BE2C (cell line): ENCODE measurements around the gene CACNA1I.

Experiments used
- DNase-seq: peaks from one replicate; pipeline ENCODE4 v3.0.0-alpha.2; 2020
- H3K27me3 ChIP-seq: fragments of 250-450 bp; sonication (Bioruptor Pico); 2 replicates; pipeline ENCODE4 v1.5.1; 2020; ENCODE audit warnings: mild to moderate bottlenecking
- H3K36me3 ChIP-seq: fragments of 250-450 bp; sonication (Bioruptor Pico); 2 replicates; pipeline ENCODE4 v1.5.1; 2020; ENCODE audit warnings: mild to moderate bottlenecking
- H3K4me1 ChIP-seq: fragments of 250-450 bp; sonication (Bioruptor Pico); 2 replicates; pipeline ENCODE4 v1.5.1; 2020
- H3K4me3 ChIP-seq: 2 replicates; pipeline ENCODE4 v1.5.1; 2011; ENCODE audit warnings: low read depth, low read length
- H3K9me3 ChIP-seq: fragments of 250-450 bp; sonication (Bioruptor Pico); 2 replicates; pipeline ENCODE4 v1.5.1; 2020
- TF ChIP-seq, protein P1 (sequence below): IDR thresholded peaks from 2 replicates; pipeline ENCODE4 v1.5.1; 2012; ENCODE audit warnings: mild to moderate bottlenecking, low read depth, low read length

The CACNA1I gene

DNA sequence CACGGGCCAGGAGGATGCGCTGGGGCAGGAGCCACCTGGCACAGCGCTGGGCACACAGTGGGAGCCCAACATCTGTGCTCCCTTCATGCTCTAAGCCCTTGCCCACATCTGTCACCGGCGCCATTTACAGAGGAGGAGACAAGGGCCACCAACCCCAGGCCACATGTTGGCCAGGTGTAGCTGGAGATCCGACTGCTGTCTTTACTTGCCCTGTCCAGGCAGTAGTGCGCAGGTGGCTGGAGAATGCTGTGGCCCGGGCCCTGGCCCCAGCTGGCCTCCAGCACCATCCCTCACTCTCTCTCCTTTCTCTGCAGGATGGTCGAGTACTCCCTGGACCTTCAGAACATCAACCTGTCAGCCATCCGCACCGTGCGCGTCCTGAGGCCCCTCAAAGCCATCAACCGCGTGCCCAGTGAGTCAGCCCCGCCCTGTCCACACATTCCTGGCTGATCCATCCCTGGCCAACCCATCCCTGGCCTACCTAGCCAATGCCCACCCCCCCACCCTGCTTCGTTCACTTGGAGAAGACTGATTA is 48.5 kb downstream of the CACNA1I start:
- Histone ChIP-seq H3K4me3 (no peak overlapping the region), H3K9me3 (no peaks in the 10 kb centered on the region), H3K36me3 (no peaks in the 10 kb centered on the region), H3K27me3 (no peaks in the 10 kb centered on the region), H3K4me1 (peaks cover 3% of the 10 kb centered on the region)
- no peak for DNase-seq
- TF ChIP-seq, protein P1, sequence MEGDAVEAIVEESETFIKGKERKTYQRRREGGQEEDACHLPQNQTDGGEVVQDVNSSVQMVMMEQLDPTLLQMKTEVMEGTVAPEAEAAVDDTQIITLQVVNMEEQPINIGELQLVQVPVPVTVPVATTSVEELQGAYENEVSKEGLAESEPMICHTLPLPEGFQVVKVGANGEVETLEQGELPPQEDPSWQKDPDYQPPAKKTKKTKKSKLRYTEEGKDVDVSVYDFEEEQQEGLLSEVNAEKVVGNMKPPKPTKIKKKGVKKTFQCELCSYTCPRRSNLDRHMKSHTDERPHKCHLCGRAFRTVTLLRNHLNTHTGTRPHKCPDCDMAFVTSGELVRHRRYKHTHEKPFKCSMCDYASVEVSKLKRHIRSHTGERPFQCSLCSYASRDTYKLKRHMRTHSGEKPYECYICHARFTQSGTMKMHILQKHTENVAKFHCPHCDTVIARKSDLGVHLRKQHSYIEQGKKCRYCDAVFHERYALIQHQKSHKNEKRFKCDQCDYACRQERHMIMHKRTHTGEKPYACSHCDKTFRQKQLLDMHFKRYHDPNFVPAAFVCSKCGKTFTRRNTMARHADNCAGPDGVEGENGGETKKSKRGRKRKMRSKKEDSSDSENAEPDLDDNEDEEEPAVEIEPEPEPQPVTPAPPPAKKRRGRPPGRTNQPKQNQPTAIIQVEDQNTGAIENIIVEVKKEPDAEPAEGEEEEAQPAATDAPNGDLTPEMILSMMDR = no peak

DNA sequence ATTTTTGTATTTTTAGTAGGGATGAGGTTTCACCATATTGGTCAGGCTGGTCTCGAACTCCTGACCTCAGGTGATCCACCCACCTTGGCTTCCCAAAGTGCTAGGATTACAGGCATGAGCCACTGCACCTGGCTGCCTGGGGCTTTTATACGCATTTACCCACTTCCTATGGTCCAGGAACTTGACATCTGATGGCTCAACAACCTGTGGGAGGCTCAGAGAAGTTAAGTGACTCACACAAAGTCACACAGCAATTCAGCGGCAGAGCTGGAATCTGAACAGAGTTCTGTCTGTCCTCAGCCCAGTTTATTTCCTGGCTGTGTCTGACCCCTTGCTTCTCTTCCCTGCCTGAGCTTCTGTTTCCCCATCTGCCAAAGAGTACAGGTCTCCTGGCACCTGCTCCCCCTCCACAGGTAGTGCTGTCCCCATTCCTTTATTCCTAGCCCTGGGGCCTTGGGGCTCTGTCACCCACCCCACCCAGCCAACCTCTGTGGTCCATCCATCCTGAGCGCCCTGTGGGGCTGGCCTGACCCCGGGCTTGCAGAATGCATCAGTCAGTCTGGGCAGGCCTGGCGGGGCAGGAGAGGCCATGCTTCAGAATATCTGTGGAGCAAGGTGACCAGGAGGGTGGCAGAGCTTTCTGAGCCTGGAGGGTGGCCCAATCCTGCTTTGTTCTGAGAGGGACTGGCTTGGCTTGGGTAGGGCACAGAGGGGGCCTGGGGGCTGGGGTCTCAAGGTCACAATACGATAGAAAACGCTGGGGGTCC is 50.6 kb downstream of the CACNA1I start:
- DNase-seq = no peak
- Histone ChIP-seq H3K4me1 (peaks cover 3% of the 10 kb centered on the region), H3K27me3 (no peaks in the 10 kb centered on the region), H3K9me3 (no peaks in the 10 kb centered on the region), H3K36me3 (no peaks in the 10 kb centered on the region), H3K4me3 (no peak overlapping the region)
- TF ChIP-seq, protein P1 = no peak

DNA sequence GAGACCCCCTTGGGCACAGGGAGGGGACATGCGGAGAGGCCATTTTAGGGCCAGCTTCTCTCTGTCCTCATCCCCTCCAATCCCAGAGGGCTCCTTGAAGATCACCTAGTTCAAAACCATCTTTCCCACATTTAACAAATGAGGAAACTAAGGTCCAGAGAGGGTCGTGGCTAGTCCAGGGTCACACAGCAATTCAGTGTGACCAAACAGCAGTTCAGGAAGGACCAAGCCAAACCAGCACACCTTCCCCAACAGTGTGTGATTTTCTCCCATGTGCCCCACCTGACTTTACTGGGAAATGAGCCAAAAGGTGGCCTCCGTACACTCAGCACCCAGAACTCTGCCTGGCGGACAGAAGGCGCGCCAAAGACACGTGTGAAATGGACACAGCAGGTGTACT is 51.3 kb downstream of the CACNA1I start:
- Histone ChIP-seq H3K36me3 (no peaks in the 10 kb centered on the region), H3K27me3 (no peaks in the 10 kb centered on the region), H3K4me3 (no peak overlapping the region), H3K9me3 (no peaks in the 10 kb centered on the region), H3K4me1 (peaks cover 3% of the 10 kb centered on the region)
- TF ChIP-seq, protein P1 = no peak
- no peak for DNase-seq

DNA sequence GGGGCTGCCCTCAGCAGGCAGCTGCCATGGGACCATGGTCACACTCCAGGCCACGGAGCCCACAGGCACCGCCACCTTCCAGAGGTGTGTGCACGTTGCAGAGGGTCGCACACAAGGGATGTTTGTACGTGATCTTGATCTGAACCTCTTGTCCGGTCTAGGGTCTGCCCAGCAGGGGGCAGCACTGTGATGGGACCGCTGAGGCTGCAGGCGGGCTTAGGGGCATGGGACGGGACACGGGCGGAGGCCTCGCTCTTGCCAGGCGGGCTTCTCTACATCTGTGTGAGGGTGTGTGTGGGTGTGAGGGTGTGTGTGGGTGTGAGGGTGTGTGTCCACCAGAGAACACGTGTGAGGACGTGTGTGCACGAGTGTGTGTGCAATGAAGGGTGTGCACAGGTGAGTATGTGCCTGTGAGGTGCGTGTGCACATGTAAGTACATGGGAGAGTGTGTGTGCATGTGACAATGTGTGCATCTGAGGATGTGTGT is 52.4 kb downstream of the CACNA1I start:
- Histone ChIP-seq H3K4me3 (no peak overlapping the region), H3K9me3 (no peaks in the 10 kb centered on the region), H3K27me3 (no peaks in the 10 kb centered on the region), H3K4me1 (no peaks in the 10 kb centered on the region), H3K36me3 (no peaks in the 10 kb centered on the region)
- DNase-seq = peak; percentile 46
- TF ChIP-seq, protein P1 = peak; percentile 47

DNA sequence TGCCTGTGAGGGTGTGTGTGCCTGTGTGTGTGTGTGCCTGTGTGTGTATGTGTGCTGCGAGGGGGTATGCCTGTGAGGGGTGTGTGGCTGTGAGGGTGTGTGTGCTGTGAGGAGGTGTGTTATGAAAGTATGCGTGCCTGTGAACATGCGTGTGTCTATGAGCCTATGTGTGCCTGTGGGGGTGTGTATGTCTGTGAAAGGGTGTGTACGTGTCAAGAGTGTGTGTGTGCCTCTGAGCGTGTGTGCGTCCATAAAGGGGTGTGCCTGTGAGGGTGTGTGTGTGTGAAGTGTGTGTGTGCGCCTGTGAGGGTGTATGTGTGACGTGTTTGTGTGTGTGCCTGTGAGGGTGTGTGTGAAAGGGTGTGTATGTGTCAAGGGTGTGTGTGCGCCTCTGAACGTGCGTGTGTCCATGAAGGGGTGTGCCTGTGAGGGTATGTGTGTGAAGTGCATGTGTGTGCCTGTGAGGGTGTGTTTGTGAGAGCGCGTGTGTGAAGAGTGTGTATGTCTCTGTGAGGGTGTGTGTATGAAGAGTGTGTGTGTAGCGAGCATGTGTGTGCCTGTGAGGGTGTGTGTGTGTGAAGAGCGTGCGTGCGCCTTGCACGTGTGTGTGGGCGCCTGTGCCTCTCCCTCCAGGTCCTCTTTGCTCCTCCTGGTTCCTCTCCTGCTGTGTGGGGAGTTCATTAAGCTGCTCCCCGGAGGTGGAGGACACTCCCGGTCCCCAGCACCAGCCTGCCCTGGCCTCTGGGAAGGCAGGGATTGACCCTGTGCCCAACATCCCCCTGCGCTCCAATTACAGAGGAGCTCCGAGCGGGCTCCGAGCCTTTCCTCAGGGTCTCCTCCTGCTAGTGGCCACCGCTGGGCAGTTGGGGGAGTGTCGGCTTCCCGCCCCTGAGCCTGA is 53.3 kb downstream of the CACNA1I start:
- DNase-seq = no peak
- no peaks in the 10 kb centered on the region for H3K9me3 ChIP-seq
- H3K4me1 ChIP-seq = no peaks in the 10 kb centered on the region
- H3K27me3 ChIP-seq = no peaks in the 10 kb centered on the region
- TF ChIP-seq, protein P1 = no peak
- H3K36me3 ChIP-seq = no peaks in the 10 kb centered on the region
- H3K4me3 ChIP-seq = no peak overlapping the region
